Measurements from ENCODE around the gene TJP3.

- TF ChIP-seq CTCF (IDR thresholded peaks at IDR 0.05; ENCODE audit: insufficient read depth, low read depth, low read length) (no peak), EZH2 (IDR thresholded peaks at IDR 0.05; ENCODE audit: insufficient read depth, low read length) (no peak)
Observed at GRCh38 chr19:3669947-3670795, 38.0 kb upstream of the TJP3 start.

All from astrocyte (in vitro differentiated cells and primary cell).